ENCODE data around the gene COL26A1. TPM values are rescaled to one million over a fixed set of nuclear protein-coding genes. Genes with fewer than 3 reads are reported as not detected.
A peak's percentile ranks its signal among the peaks of the same experiment; 100 is the strongest.

The COL26A1 gene
- total and polyA plus RNA-seq, 5 experiments from 2014 or later: not detected

- Mint-ChIP-seq H3K27ac (peak overlapping the region in 2 of 10 donors; percentile 34 to 52), H3K4me1 (peaks cover 0 to 1% (median 0%) of the 10 kb centered on the region in 4 donors), H3K27me3 (no peaks in the 10 kb centered on the region), H3K36me3 (peaks cover 0 to 10% (median 0%) of the 10 kb centered on the region in 3 donors), H3K9me3 (peaks cover 0 to 11% (median 0%) of the 10 kb centered on the region in 9 donors), H3K4me3 (no peak overlapping the region)
- DNase-seq: no peak
- POLR2A ChIA-PET: no interaction called here
- ATAC-seq: no peak
Observed at GRCh38 chr7:101377189-101377736, 14.6 kb downstream of the COL26A1 start.

- DNase-seq (no peak), ATAC-seq (no peak)
- peaks cover 0 to 1% (median 0%) of the 10 kb centered on the region in 4 donors for H3K4me1 Mint-ChIP-seq
- H3K4me3 Mint-ChIP-seq: no peak overlapping the region
- H3K9me3 Mint-ChIP-seq: peaks cover 0 to 11% (median 0%) of the 10 kb centered on the region in 9 donors
- H3K27ac Mint-ChIP-seq: peak overlapping the region in 1 of 10 donors; percentile 37
- H3K27me3 Mint-ChIP-seq: no peaks in the 10 kb centered on the region
- POLR2A ChIA-PET: no interaction called here
- peaks cover 0 to 10% (median 0%) of the 10 kb centered on the region in 3 donors for H3K36me3 Mint-ChIP-seq
Observed at GRCh38 chr7:101378751-101379174, 16.1 kb downstream of the COL26A1 start.

GRCh38 chr7:101379302-101379701 lies 16.6 kb downstream of the COL26A1 start:
- ATAC-seq (no peak), DNase-seq (no peak)
- H3K4me1 Mint-ChIP-seq: peaks cover 0 to 1% (median 0%) of the 10 kb centered on the region in 4 donors
- peaks cover 0 to 11% (median 0%) of the 10 kb centered on the region in 9 donors for H3K9me3 Mint-ChIP-seq
- no peaks in the 10 kb centered on the region for H3K27me3 Mint-ChIP-seq
- POLR2A ChIA-PET: no interaction called here
- peak overlapping the region in 2 of 10 donors; percentile 47 to 57 for H3K27ac Mint-ChIP-seq
- H3K4me3 Mint-ChIP-seq: no peak overlapping the region
- peaks cover 0 to 10% (median 0%) of the 10 kb centered on the region in 3 donors for H3K36me3 Mint-ChIP-seq

GRCh38 chr7:101381549-101382111 lies 19.0 kb downstream of the COL26A1 start:
- Mint-ChIP-seq H3K27ac (no peak overlapping the region), H3K4me1 (peaks cover 3 to 4% (median 3%) of the 10 kb centered on the region in 4 donors), H3K4me3 (no peak overlapping the region), H3K27me3 (no peaks in the 10 kb centered on the region), H3K36me3 (peaks cover 0 to 10% (median 0%) of the 10 kb centered on the region in 3 donors), H3K9me3 (peaks cover 0 to 11% (median 0%) of the 10 kb centered on the region in 9 donors)
- DNase-seq (no peak), ATAC-seq (no peak)
- POLR2A ChIA-PET: no interaction called here

GRCh38 chr7:101382937-101383336 lies 20.3 kb downstream of the COL26A1 start:
- Mint-ChIP-seq H3K4me1 (peaks cover 8 to 11% (median 10%) of the 10 kb centered on the region in 4 donors), H3K9me3 (peaks cover 0 to 11% (median 0%) of the 10 kb centered on the region in 9 donors), H3K4me3 (no peak overlapping the region), H3K27me3 (no peaks in the 10 kb centered on the region), H3K27ac (peak overlapping the region in 1 of 10 donors; percentile 20), H3K36me3 (peaks cover 0 to 10% (median 0%) of the 10 kb centered on the region in 3 donors)
- ATAC-seq (no peak), DNase-seq (no peak)
- POLR2A ChIA-PET: no interaction called here

- no peak for ATAC-seq
- DNase-seq: no peak
- peaks cover 17 to 31% (median 25%) of the 10 kb centered on the region in 4 donors for H3K4me1 Mint-ChIP-seq
- H3K36me3 Mint-ChIP-seq: peaks cover 0 to 8% (median 0%) of the 10 kb centered on the region in 3 donors
- H3K27ac Mint-ChIP-seq: no peak overlapping the region
- H3K27me3 Mint-ChIP-seq: no peaks in the 10 kb centered on the region
- peak overlapping the region in 1 of 10 donors; percentile 57 for H3K4me3 Mint-ChIP-seq
- H3K9me3 Mint-ChIP-seq: peaks cover 0 to 6% (median 0%) of the 10 kb centered on the region in 9 donors
- POLR2A ChIA-PET: interaction anchor here (0.6 to 0.8 kb wide), 2 partner anchors 25 to 79 kb away, joined by 3 read pairs; no protein-coding TSS in a partner anchor
Observed at GRCh38 chr7:101386177-101386557, 23.5 kb downstream of the COL26A1 start.

GRCh38 chr7:101386558-101387231 lies 24.0 kb downstream of the COL26A1 start:
- Mint-ChIP-seq H3K27me3 (no peaks in the 10 kb centered on the region), H3K27ac (peak overlapping the region in 4 of 10 donors; percentile 33 to 71 (median 64)), H3K4me3 (peak overlapping the region in 7 of 10 donors; percentile 1 to 76 (median 49)), H3K4me1 (peaks cover 17 to 35% (median 30%) of the 10 kb centered on the region in 4 donors), H3K36me3 (peaks cover 0 to 3% (median 0%) of the 10 kb centered on the region in 3 donors), H3K9me3 (peaks cover 0 to under 1% (median 0%) of the 10 kb centered on the region in 9 donors)
- POLR2A ChIA-PET: interaction anchor here (0.6 to 0.8 kb wide), 2 partner anchors 19 to 25 kb away, joined by 3 to 4 read pairs; no protein-coding TSS in a partner anchor
- no peak for DNase-seq
- ATAC-seq: peak in 1 of 2 donors; percentile 40

- Mint-ChIP-seq H3K27ac (peak overlapping the region; percentile 18 to 93 (median 86)), H3K9me3 (no peaks in the 10 kb centered on the region), H3K4me3 (peak overlapping the region; percentile 59 to 82 (median 76)), H3K36me3 (no peaks in the 10 kb centered on the region), H3K4me1 (peaks cover 20 to 55% (median 44%) of the 10 kb centered on the region in 4 donors), H3K27me3 (no peaks in the 10 kb centered on the region)
- ATAC-seq: peak; percentile 89 to 92
- POLR2A ChIA-PET: interaction anchor here (0.6 kb wide), 1 partner anchor 70 kb away, joined by 7 read pairs; no protein-coding TSS in a partner anchor
- peak in 7 of 10 donors; percentile 17 to 49 (median 34) for DNase-seq
Observed at GRCh38 chr7:101390901-101391301, 28.2 kb downstream of the COL26A1 start.

GRCh38 chr7:101391991-101392390 lies 29.3 kb downstream of the COL26A1 start:
- H3K27ac Mint-ChIP-seq: peak overlapping the region; percentile 29 to 92 (median 86)
- H3K4me3 Mint-ChIP-seq: peak overlapping the region in 8 of 10 donors; percentile 29 to 80 (median 68)
- DNase-seq (no peak), ATAC-seq (no peak)
- POLR2A ChIA-PET: no interaction called here
- H3K4me1 Mint-ChIP-seq: peaks cover 17 to 52% (median 44%) of the 10 kb centered on the region in 4 donors
- H3K27me3 Mint-ChIP-seq: no peaks in the 10 kb centered on the region
- H3K9me3 Mint-ChIP-seq: no peaks in the 10 kb centered on the region
- H3K36me3 Mint-ChIP-seq: no peaks in the 10 kb centered on the region

- Mint-ChIP-seq H3K4me3 (no peak overlapping the region), H3K36me3 (no peaks in the 10 kb centered on the region), H3K27ac (peak overlapping the region in 1 of 10 donors; percentile 57), H3K27me3 (peaks cover 0 to 2% (median 0%) of the 10 kb centered on the region in 5 donors), H3K4me1 (peaks cover 14 to 50% (median 44%) of the 10 kb centered on the region in 4 donors), H3K9me3 (no peaks in the 10 kb centered on the region)
- no peak for DNase-seq
- ATAC-seq: no peak
- POLR2A ChIA-PET: interaction anchor here (0.8 kb wide), 1 partner anchor 9 kb away, joined by 3 read pairs; no protein-coding TSS in a partner anchor
Observed at GRCh38 chr7:101393865-101394264, 31.2 kb downstream of the COL26A1 start.

- Mint-ChIP-seq H3K27ac (peak overlapping the region in 1 of 10 donors; percentile 50), H3K36me3 (no peaks in the 10 kb centered on the region), H3K4me3 (no peak overlapping the region), H3K4me1 (peaks cover 13 to 49% (median 38%) of the 10 kb centered on the region in 4 donors), H3K27me3 (peaks cover 0 to 8% (median 2%) of the 10 kb centered on the region in 5 donors), H3K9me3 (no peaks in the 10 kb centered on the region)
- DNase-seq (no peak), ATAC-seq (no peak)
- POLR2A ChIA-PET: interaction anchor here (0.6 kb wide), 2 partner anchors 882 to 1027 kb away, joined by 3 to 4 read pairs; no protein-coding TSS in a partner anchor
Observed at GRCh38 chr7:101395376-101395775, 32.7 kb downstream of the COL26A1 start.

GRCh38 chr7:101397243-101397642 lies 34.6 kb downstream of the COL26A1 start:
- Mint-ChIP-seq H3K4me3 (no peak overlapping the region), H3K9me3 (no peaks in the 10 kb centered on the region), H3K27ac (peak overlapping the region in 4 of 10 donors; percentile 8 to 74 (median 57)), H3K4me1 (peaks cover 6 to 40% (median 23%) of the 10 kb centered on the region in 4 donors), H3K27me3 (peaks cover 1 to 20% (median 5%) of the 10 kb centered on the region in 5 donors), H3K36me3 (no peaks in the 10 kb centered on the region)
- no peak for DNase-seq
- POLR2A ChIA-PET: interaction anchor here (0.6 kb wide), 1 partner anchor 312 kb away, joined by 3 read pairs; the partner anchor contains the start of gene TRIM56
- ATAC-seq: no peak

All from naive thymus-derived CD8-positive, alpha-beta T cell (primary cell).